ENCODE data around the gene RHBDD2. TPM values are rescaled to one million over a fixed set of nuclear protein-coding genes. Genes with fewer than 3 reads are reported as not detected.

Gene RHBDD2
- polyA plus RNA-seq, 1 of the 3 experiments (the other 2 are of a cell fraction) = 77.6 TPM

- H3K79me2 ChIP-seq (ENCODE audit: insufficient read depth) = peaks cover 49% of the 10 kb centered on the region
- peaks cover 5 to 6% of the 10 kb centered on the region in 2 experiments; a peak in 2 of 4 replicates for H3K4me1 ChIP-seq (ENCODE audit: control insufficient read depth in 1 of 2, insufficient read depth in 2 of 2, low read depth in 1 of 2, low read length in 1 of 2)
- ChIA-PET POLR2A (interaction anchor here (0.6 kb wide), 1 partner anchor 27 kb away, joined by 3 read pairs; no protein-coding TSS in a partner anchor), CTCF (interaction anchor here (0.6 to 1.1 kb wide), 2 partner anchors 27 to 73 kb away, joined by 3 read pairs; no protein-coding TSS in a partner anchor)
- no peaks in the 10 kb centered on the region for H3K36me3 ChIP-seq (replicated peaks in 1 of 2; ENCODE audit: control insufficient read depth in 1 of 2, insufficient read depth in 2 of 2, low read length in 1 of 2)
- 92% methylated on average over 19 of the region's 19 CpGs for WGBS (ENCODE audit: low lambda C conversion rate)
- TF ChIP-seq NFIC (IDR thresholded peaks at IDR 0.05; ENCODE audit: borderline replicate concordance) (no peak), GABPA (IDR thresholded peaks at IDR 0.05; ENCODE audit: low read depth) (no peak), PBX3 (IDR thresholded peaks at IDR 0.05) (no peak), YY1 (IDR thresholded peaks at IDR 0.05; ENCODE audit: low read depth) (no peak), SMC3 (IDR thresholded peaks at IDR 0.05; ENCODE audit: low read depth, low read length) (no peak), FOSL2 (IDR thresholded peaks at IDR 0.05; ENCODE audit: borderline replicate concordance, low read depth) (no peak), USF1 (IDR thresholded peaks at IDR 0.05; ENCODE audit: borderline replicate concordance, low read depth) (no peak), POLR2AphosphoS5 (IDR thresholded peaks at IDR 0.05; ENCODE audit: low read depth, low read length) (no peak), ZBTB33 (IDR thresholded peaks at IDR 0.05; ENCODE audit: borderline replicate concordance, low read depth) (no peak), MAX (IDR thresholded peaks at IDR 0.05; ENCODE audit: low read depth) (no peak), REST (IDR thresholded peaks at IDR 0.05; ENCODE audit: low read depth, low read length) (no peak), FOXJ3 (CRISPR knock-in tag; IDR thresholded peaks at IDR 0.05) (no peak), CTCF (IDR thresholded peaks at IDR 0.05) (no peak), EZH2phosphoT487 (IDR thresholded peaks at IDR 0.05; ENCODE audit: borderline replicate concordance, low read depth) (no peak), TCF12 (IDR thresholded peaks at IDR 0.05) (no peak)
- H3K9ac ChIP-seq = no peak overlapping the region
- no peak overlapping the region for H3K4me3 ChIP-seq (ENCODE audit: low read depth in 2 of 2, low read length in 1 of 2)
- H3K27ac ChIP-seq (ENCODE audit: low read depth in 2 of 2, low read length in 1 of 2) = no peak overlapping the region
- peaks cover 3% of the 10 kb centered on the region for H3F3A ChIP-seq (replicated peaks; ENCODE audit: insufficient read depth)
- H3K27me3 ChIP-seq (ENCODE audit: insufficient read depth) = no peaks in the 10 kb centered on the region
- no peaks in the 10 kb centered on the region for H3K9me2 ChIP-seq
- H4K20me1 ChIP-seq (ENCODE audit: insufficient read depth) = peaks cover 10% of the 10 kb centered on the region
- DNase-seq = no peak
- H3K4me2 ChIP-seq = no peak overlapping the region
- H3K9me3 ChIP-seq = no peaks in the 10 kb centered on the region
- H2AFZ ChIP-seq (ENCODE audit: low read depth) = no peak overlapping the region
Measured at GRCh38 chr7:75920431-75921161, 41.8 kb downstream of the RHBDD2 start.
